Measurements from ENCODE around the gene DBR1. TPM values are rescaled to one million over a fixed set of nuclear protein-coding genes. Genes with fewer than 3 reads are reported as not detected.

The DBR1 gene
- total and polyA plus RNA-seq, 2 of the 4 experiments (the other 2 are of a cell fraction): 7.6 to 12.5 TPM

DNA sequence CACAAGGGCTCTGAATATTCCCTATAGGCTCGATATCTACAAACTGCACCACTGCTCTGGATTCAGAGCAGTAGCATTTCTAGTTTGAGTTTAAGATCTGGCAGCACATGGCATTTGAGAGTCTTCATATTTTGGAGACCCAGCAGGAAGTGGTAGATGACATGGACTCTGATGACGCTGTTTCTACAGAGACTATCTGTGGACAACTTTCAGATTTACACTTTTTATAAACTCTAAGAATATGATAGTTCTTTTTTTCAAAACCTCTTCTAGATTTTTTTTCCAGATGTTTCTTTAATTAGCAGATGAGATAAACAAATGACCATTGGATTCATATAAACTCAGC, 48.2 kb upstream of the DBR1 start:
- no peak overlapping the region for H4K8ac ChIP-seq (ENCODE audit: low read depth in 2 of 2, low read length in 2 of 2)
- no peaks in the 10 kb centered on the region for H3K27me3 ChIP-seq (ENCODE audit: control insufficient read depth, insufficient read depth, low read length)
- POLR2A ChIA-PET (ENCODE audit: unreplicated experiment): no interaction called here
- peaks cover 13% of the 10 kb centered on the region for H3K36me3 ChIP-seq (ENCODE audit: control insufficient read depth, insufficient read depth, low read length)
- H3K79me1 ChIP-seq (ENCODE audit: low read depth in 1 of 2, low read length in 2 of 2): peaks cover 8 to 14% of the 10 kb centered on the region in 2 experiments
- no peak overlapping the region for H4K5ac ChIP-seq (ENCODE audit: low read depth, low read length)
- H2BK120ac ChIP-seq (ENCODE audit: low read depth, low read length): no peak overlapping the region
- no peak overlapping the region for H3K4me3 ChIP-seq (ENCODE audit: insufficient read depth, low read depth, low read length)
- H3K9me1 ChIP-seq (ENCODE audit: insufficient read depth, low read length): 0 out of 2 replicates have a peak, but pooled peaks cover 3% of the 10 kb centered on the region
- no peak overlapping the region for H3K56ac ChIP-seq (ENCODE audit: extremely low read depth, insufficient read depth, low read length)
- in situ Hi-C loops (cut with MboI; ENCODE audit: low sequenced_read_pairs): no loop called here
- H3K18ac ChIP-seq (ENCODE audit: low read depth, low read length): no peak overlapping the region
- dilution Hi-C loops (cut with HindIII; ENCODE audit: low sequenced_read_pairs, unreplicated experiment): no loop called here
- no CpG with 5 or more reads among the region's 2 CpGs for WGBS, 2 experiments (ENCODE audit: extremely low coverage in 2 of 2, insufficient read length in 1 of 2)
- no peak for ATAC-seq (ENCODE audit: low read depth)
- H2AK9ac ChIP-seq (replicated peaks; ENCODE audit: low read depth, low read length, poor library complexity): no peak overlapping the region
- no peak overlapping the region for H2AK5ac ChIP-seq (ENCODE audit: low read depth, low read length)
- H2BK15ac ChIP-seq (ENCODE audit: low read depth, low read length): no peak overlapping the region
- no peak for TF ChIP-seq CEBPB (IDR thresholded peaks at IDR 0.05; ENCODE audit: low read depth, low read length)
- TF ChIP-seq POLR2A (IDR thresholded peaks at IDR 0.05; ENCODE audit: low read depth, low read length): no peak
- TF ChIP-seq BHLHE40 (IDR thresholded peaks at IDR 0.05; ENCODE audit: low read depth, low read length): no peak
- TF ChIP-seq RFX5 (IDR thresholded peaks at IDR 0.05; ENCODE audit: low read depth, low read length): no peak
- no peak for TF ChIP-seq MAZ (IDR thresholded peaks at IDR 0.05; ENCODE audit: borderline replicate concordance, low read depth, low read length)
- TF ChIP-seq, protein P1, sequence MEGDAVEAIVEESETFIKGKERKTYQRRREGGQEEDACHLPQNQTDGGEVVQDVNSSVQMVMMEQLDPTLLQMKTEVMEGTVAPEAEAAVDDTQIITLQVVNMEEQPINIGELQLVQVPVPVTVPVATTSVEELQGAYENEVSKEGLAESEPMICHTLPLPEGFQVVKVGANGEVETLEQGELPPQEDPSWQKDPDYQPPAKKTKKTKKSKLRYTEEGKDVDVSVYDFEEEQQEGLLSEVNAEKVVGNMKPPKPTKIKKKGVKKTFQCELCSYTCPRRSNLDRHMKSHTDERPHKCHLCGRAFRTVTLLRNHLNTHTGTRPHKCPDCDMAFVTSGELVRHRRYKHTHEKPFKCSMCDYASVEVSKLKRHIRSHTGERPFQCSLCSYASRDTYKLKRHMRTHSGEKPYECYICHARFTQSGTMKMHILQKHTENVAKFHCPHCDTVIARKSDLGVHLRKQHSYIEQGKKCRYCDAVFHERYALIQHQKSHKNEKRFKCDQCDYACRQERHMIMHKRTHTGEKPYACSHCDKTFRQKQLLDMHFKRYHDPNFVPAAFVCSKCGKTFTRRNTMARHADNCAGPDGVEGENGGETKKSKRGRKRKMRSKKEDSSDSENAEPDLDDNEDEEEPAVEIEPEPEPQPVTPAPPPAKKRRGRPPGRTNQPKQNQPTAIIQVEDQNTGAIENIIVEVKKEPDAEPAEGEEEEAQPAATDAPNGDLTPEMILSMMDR (conservative IDR thresholded peaks at IDR 0.05; ENCODE audit: low read depth, low read length): no peak
- TF ChIP-seq MAFK (IDR thresholded peaks at IDR 0.05; ENCODE audit: low read depth, low read length): no peak
- no peak for TF ChIP-seq RAD21 (IDR thresholded peaks at IDR 0.05; ENCODE audit: low read length)
- no peak for TF ChIP-seq SMC3 (IDR thresholded peaks at IDR 0.05; ENCODE audit: low read depth, low read length)
- no peak for TF ChIP-seq FOS (IDR thresholded peaks at IDR 0.05; ENCODE audit: low read depth, low read length)
- no peak for TF ChIP-seq RCOR1 (IDR thresholded peaks at IDR 0.05; ENCODE audit: insufficient replicate concordance, low read length)
- TF ChIP-seq NFE2L2 (IDR thresholded peaks at IDR 0.05; ENCODE audit: low read depth, low read length): no peak
- no peak for TF ChIP-seq CHD1 (IDR thresholded peaks at IDR 0.05; ENCODE audit: low read depth, low read length)
- TF ChIP-seq, protein P2, sequence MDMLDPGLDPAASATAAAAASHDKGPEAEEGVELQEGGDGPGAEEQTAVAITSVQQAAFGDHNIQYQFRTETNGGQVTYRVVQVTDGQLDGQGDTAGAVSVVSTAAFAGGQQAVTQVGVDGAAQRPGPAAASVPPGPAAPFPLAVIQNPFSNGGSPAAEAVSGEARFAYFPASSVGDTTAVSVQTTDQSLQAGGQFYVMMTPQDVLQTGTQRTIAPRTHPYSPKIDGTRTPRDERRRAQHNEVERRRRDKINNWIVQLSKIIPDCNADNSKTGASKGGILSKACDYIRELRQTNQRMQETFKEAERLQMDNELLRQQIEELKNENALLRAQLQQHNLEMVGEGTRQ (IDR thresholded peaks at IDR 0.05; ENCODE audit: low read depth, low read length): no peak
- TF ChIP-seq MXI1 (IDR thresholded peaks at IDR 0.05; ENCODE audit: borderline replicate concordance, low read depth, low read length): no peak
- TF ChIP-seq, protein P3, sequence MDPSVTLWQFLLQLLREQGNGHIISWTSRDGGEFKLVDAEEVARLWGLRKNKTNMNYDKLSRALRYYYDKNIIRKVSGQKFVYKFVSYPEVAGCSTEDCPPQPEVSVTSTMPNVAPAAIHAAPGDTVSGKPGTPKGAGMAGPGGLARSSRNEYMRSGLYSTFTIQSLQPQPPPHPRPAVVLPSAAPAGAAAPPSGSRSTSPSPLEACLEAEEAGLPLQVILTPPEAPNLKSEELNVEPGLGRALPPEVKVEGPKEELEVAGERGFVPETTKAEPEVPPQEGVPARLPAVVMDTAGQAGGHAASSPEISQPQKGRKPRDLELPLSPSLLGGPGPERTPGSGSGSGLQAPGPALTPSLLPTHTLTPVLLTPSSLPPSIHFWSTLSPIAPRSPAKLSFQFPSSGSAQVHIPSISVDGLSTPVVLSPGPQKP (IDR thresholded peaks at IDR 0.05; ENCODE audit: borderline replicate concordance, low read depth, low read length): no peak
- H2AFZ ChIP-seq (replicated peaks; ENCODE audit: low read length, poor library complexity): no peak overlapping the region
- DNase-seq: no peak
- no peak overlapping the region for H3K27ac ChIP-seq (ENCODE audit: insufficient read depth, low read length)
- intact Hi-C loops (cut with micrococcal nuclease): loop anchor here (5.0 kb wide), 1 partner anchor 36 kb away; the partner anchor contains the start of gene ARMC8
- H3K23ac ChIP-seq (ENCODE audit: low read depth, low read length): no peak overlapping the region
- H2BK5ac ChIP-seq (ENCODE audit: low read depth, low read length, poor library complexity, severe bottlenecking): no peak overlapping the region
- no peaks in the 10 kb centered on the region for H3K9me3 ChIP-seq (ENCODE audit: control insufficient read depth, insufficient read depth, low read length)
- H3K9ac ChIP-seq (ENCODE audit: low read depth, low read length): no peak overlapping the region
- H3K4ac ChIP-seq (ENCODE audit: low read depth, low read length): no peak overlapping the region
- no TSS peak for BruUV-seq (replicated peaks)
- no peak overlapping the region for H2BK20ac ChIP-seq (ENCODE audit: low read depth, low read length)
- no peak overlapping the region for H4K91ac ChIP-seq (ENCODE audit: insufficient read depth, low read depth, low read length)
- no peak overlapping the region for H3K4me2 ChIP-seq (ENCODE audit: low read depth, low read length)
- H3K4me1 ChIP-seq (ENCODE audit: control insufficient read depth, insufficient read depth, low read length): peaks cover 2% of the 10 kb centered on the region; the same call in 1 of the 2 replicates
- CTCF ChIA-PET: no interaction called here
- H4K20me1 ChIP-seq (ENCODE audit: insufficient read depth, low read length): peaks cover 9% of the 10 kb centered on the region; the same call in 1 of the 2 replicates
- no peak overlapping the region for H3K14ac ChIP-seq (replicated peaks; ENCODE audit: low read depth, low read length)
